ENCODE measurements around the gene OXCT2.

OXCT2 gene

GRCh38 chr1:39729842-39730241, 41.3 kb downstream of the OXCT2 start:
- TF ChIP-seq, protein P1, sequence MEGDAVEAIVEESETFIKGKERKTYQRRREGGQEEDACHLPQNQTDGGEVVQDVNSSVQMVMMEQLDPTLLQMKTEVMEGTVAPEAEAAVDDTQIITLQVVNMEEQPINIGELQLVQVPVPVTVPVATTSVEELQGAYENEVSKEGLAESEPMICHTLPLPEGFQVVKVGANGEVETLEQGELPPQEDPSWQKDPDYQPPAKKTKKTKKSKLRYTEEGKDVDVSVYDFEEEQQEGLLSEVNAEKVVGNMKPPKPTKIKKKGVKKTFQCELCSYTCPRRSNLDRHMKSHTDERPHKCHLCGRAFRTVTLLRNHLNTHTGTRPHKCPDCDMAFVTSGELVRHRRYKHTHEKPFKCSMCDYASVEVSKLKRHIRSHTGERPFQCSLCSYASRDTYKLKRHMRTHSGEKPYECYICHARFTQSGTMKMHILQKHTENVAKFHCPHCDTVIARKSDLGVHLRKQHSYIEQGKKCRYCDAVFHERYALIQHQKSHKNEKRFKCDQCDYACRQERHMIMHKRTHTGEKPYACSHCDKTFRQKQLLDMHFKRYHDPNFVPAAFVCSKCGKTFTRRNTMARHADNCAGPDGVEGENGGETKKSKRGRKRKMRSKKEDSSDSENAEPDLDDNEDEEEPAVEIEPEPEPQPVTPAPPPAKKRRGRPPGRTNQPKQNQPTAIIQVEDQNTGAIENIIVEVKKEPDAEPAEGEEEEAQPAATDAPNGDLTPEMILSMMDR (IDR thresholded peaks at IDR 0.05; ENCODE audit: low read depth, low read length, missing control alignments): no peak
- H3K4me3 ChIP-seq (ENCODE audit: low read depth, low read length): no peak overlapping the region
- DNase-seq (ENCODE audit: low read depth): no peak

GRCh38 chr1:39729030-39729429, 42.1 kb downstream of the OXCT2 start:
- no peak overlapping the region for H3K4me3 ChIP-seq (ENCODE audit: low read depth, low read length)
- TF ChIP-seq, protein P1 (IDR thresholded peaks at IDR 0.05; ENCODE audit: low read depth, low read length, missing control alignments): no peak

GRCh38 chr1:39727932-39728317, 43.2 kb downstream of the OXCT2 start:
- H3K4me3 ChIP-seq (ENCODE audit: low read depth, low read length): no peak overlapping the region
- DNase-seq (ENCODE audit: low read depth): no peak
- TF ChIP-seq, protein P1 (IDR thresholded peaks at IDR 0.05; ENCODE audit: low read depth, low read length, missing control alignments): no peak

More at GRCh38 chr1:39729030-39729429, 42.1 kb downstream of the OXCT2 start:
- no peak for DNase-seq (ENCODE audit: low read depth)

DNA sequence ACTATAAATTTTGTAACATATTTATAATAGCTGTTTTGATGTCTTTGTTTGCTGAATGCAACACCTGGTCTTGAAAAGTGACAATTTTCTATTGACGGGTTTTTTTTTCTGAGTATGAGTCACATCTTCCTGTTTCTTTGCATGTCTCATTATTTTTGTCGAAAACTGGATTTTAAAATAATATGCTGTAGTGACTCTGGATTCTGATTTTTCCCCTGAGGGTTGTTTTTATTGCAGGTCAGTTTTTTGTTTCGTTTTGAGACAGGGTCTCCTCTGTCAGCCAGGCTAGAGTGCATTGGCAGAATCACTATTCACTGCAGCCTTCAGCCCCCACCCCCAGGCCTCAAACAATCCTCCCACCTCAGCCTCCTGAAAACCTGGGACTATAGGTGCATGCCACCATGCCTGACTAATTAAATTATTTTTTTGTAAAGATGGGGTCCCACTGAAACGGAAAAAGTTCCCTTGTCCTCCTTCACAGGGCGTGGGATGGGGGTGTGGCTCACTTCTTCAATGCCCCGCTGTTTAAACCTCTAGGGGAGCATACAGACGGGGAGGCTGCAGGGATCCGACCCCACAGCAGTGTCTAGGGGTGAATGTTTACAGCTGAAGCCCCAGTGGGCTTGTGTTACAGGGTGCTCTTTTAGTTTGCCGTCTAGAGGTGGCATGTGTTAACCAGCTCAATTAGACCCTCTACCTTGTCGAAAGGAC, 43.8 kb downstream of the OXCT2 start:
- TF ChIP-seq, protein P1 (IDR thresholded peaks at IDR 0.05; ENCODE audit: low read depth, low read length, missing control alignments): no peak
- no peak overlapping the region; the same call in 1 of the 2 replicates for H3K4me3 ChIP-seq (ENCODE audit: low read depth, low read length)
- DNase-seq (ENCODE audit: low read depth): peak; percentile 41

DNA sequence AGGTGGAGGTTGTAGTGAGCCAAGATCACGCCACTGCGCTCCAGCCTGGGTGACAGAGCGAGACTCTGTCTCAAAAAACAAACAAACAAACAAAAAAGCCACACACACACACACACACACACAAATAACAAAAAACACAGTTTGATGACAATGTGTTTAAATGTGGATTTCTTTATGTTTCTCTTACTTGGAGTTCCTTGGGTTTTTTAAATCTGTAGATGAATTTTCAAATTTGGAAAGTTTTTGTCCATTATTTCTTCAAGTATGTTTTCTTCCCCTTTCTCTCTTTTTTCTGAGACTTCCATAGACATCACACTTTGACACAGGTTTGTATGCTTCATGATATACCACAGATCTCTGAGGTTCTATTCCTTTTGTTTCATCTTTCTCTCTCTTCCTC, 44.5 kb downstream of the OXCT2 start:
- TF ChIP-seq, protein P1 (IDR thresholded peaks at IDR 0.05; ENCODE audit: low read depth, low read length, missing control alignments): no peak
- H3K4me3 ChIP-seq (ENCODE audit: low read depth, low read length): no peak overlapping the region
- no peak for DNase-seq (ENCODE audit: low read depth)

DNA sequence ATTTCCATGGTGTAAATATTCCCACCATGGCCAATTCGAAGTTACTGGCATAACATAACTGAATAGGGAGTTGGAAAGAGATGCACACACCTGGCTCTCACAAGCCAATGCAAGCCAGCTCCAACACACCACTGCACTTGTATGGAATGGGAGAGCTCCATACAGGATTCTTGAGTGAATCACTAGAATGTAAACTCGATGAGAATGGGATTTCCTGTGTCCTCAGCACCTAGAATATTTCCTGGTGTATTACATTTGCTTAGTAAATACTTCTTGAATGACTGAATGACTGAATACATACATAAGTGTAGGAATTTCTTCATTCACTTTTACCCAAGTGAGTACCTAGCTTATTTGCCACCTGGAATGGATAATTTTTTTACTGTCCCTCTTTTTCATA, 48.7 kb downstream of the OXCT2 start:
- no peak for DNase-seq (ENCODE audit: low read depth)
- TF ChIP-seq, protein P1 (IDR thresholded peaks at IDR 0.05; ENCODE audit: low read depth, low read length, missing control alignments): no peak
- H3K4me3 ChIP-seq (ENCODE audit: low read depth, low read length): no peak overlapping the region

- TF ChIP-seq, protein P1 (IDR thresholded peaks at IDR 0.05; ENCODE audit: low read depth, low read length, missing control alignments): no peak
- DNase-seq (ENCODE audit: low read depth): no peak
- H3K4me3 ChIP-seq (ENCODE audit: low read depth, low read length): no peak overlapping the region
These were observed 49.5 kb downstream of the OXCT2 start for GRCh38 chr1:39721664-39722063.
